Ecto neural progenitor cell (in vitro differentiated cells): ENCODE data around the gene CELF1.
"Not testable (repeated sequence)": the region's sequence is repeated elsewhere in the genome, so short reads cannot be mapped to it uniquely, and the experiment has no call there.

ENCODE experiments used
- DNase-seq: peaks from one replicate; pipeline ENCODE4 v3.0.0-alpha.2; 2018; ENCODE audit warnings: low spot score

The CELF1 gene

GRCh38 chr11:47538741-47539565, 14.0 kb downstream of the CELF1 start:
- DNase-seq: no peak

DNA sequence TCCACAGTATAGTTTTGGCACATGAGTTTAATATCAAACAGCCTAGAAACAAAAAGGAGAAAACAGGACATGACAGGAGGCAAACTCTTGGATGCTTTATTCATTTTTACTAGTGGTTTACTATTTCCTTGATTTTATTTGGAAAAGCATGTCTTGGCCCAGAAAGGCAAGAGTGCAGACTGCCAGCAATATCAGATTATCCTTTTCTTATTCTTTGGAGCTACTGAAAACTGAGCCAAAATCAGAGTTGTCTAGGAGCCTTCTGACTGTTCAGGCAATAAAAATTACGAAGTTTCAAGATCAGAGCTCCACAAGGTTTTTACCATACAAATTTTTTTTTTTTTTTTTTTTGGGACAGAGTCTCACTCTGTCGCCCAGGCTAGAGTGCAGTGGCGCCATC, 16.0 kb downstream of the CELF1 start:
- no peak for DNase-seq

- DNase-seq: no peak
Measured at GRCh38 chr11:47534704-47535251, 18.2 kb downstream of the CELF1 start.

- no peak for DNase-seq
Measured at GRCh38 chr11:47533690-47534151, 19.2 kb downstream of the CELF1 start.

DNA sequence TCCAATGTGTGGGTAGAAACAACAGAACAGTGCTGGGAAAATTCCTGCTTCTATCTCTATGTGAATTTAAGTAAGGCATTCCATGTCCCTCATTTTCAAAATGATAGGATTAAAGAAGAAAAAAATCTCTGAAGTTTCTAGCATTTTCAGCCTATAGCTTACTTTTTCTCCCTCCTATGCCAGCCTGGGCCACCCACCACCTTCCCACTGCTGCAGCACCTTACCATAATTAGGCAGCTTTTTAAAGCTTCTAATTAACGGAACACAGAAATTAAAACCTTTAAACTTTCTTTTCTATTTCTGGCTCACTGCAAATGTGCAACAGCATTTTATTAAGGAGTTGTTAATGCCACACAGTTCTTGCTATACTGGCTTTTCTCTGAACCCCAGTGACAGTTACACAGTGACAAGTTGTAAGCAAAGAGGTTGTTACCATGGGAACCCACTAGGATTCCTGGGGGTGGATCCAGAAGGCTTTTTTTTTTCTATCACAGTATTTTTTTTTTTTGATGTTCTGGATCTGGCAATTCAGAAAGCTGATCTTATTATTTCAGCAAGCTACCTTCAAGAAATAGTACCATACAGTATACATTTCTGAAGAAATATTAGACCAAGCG, 20.2 kb downstream of the CELF1 start:
- DNase-seq: no peak

DNA sequence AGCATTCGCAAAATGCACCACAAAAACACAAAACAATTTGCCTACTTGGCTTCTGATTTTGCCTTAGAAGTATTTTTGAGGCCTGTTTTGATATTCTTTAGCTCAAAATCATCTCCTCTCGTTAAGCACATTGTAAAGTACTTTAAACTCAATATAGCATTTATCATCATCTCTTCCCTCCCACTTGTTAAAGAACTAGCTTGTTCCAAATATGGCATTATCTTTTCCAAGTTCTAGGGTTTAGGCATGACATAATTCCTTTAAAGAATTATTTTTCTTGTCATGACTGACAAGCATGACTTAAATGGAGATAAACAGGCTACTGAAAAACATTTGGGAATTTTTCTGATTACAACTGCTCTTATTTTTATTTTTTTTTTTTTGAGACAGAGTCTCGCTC, 21.3 kb downstream of the CELF1 start:
- no peak for DNase-seq

DNA sequence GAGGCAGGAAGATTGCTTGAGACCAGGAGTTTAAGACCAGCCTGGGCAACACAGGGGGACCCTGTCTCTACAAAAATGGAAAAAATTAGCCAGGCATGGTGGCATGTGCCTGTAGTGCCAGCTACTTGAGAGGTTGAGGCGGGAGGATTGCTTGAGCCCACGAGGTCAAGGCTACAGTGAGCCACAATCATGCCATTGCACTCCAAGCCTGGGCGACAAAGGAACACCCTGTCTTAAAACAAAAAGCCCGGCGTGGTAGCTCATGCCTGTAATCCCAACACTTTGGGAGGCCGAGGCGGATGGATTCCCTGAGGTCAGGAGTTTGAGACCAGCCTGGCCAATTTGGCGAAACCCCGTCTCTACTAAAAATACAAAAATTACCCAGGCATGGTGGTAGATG, 22.2 kb downstream of the CELF1 start:
- DNase-seq: not testable (repeated sequence)

DNA sequence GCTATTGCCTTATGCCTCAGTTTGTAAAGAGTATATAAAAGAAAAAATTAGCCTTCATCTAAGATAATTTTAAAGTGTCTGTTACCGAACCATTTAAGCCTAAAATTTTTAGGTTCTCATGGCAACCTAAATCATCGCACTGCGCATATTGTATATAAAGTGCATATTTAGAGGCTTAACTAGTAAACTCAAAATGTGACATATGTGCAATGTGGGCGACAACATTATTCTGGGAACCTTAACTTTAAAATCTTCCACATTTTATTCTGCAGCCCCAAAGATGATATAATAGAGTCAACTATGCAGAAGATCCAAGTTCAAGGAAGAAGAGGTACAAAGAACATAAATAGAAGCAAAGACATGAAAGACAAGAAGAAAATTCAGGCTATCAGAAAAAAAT, 23.0 kb downstream of the CELF1 start:
- DNase-seq: no peak

DNA sequence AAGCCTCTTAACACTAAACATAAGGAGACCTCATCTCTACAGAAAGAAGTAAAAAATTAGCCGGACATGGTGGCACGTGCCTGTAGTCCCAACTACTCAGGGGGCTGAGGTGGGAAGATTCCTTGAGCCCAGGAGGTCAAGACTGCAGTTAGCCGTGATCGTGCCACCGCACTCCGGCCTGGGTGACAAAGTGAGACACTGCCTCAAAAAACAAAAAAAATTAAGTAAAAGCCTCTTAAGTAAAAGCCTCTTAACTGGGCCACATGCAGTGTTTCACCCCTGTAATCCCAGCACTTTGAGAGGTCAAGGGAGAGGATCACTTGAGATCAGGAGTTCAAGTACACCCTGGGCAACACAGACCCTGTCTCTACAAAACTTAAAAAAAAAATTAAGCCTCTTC, 25.7 kb downstream of the CELF1 start:
- no peak for DNase-seq

DNA sequence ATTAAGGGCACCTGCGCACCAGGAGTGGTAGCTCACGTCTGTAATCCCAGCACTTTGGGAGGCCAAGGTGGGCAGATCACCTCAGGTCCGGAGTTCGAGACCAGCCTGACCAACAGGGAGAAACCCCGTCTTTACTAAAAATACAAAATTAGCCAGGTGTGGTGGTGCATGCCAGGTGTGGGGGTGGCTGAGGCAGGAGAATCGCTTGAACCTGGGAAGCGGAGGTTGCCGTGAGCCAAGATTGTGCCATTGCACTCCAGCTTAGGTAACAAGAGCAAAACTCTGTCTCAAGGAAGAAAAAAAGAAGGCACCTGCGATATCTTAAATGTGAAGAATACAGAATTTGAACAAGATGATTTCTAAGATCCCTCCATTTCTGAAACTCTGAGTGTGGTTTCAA, 26.9 kb downstream of the CELF1 start:
- DNase-seq: not testable (repeated sequence)

- DNase-seq: peak; percentile 49
Measured at GRCh38 chr11:47524291-47524874, 28.5 kb downstream of the CELF1 start.

DNA sequence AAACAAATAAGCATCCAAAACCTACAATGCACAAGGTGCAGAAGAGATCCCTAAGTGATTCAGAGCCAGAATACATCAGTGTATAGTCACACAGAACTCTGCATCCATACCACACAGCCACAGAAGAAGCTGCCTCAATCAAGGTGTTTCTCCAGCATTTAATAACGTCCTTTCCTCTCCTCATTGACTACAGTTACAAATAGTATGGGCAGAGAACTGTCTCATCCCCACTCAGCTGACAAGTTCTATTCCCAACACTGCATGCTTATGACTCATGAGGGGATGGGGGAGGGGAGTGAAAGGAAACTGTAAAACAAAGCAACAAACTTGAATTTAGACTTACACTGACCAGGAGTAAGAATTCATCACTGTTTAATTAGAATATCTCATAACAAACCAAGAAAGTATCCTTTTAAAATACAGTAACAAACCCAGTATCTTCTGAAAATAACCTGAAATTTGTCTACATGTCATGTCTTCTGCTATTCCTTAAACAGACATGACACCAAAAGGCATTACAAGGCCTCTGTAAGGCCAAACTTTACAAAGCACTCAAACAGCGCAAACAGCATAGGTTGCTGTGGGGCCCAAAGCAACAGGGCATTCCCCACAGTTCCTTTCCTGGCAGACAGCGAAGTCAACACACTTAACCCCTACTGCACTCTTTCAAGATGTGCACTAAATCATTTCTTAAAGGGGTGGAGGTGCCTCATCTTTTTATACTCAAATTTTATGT, 29.3 kb downstream of the CELF1 start:
- no peak for DNase-seq

DNA sequence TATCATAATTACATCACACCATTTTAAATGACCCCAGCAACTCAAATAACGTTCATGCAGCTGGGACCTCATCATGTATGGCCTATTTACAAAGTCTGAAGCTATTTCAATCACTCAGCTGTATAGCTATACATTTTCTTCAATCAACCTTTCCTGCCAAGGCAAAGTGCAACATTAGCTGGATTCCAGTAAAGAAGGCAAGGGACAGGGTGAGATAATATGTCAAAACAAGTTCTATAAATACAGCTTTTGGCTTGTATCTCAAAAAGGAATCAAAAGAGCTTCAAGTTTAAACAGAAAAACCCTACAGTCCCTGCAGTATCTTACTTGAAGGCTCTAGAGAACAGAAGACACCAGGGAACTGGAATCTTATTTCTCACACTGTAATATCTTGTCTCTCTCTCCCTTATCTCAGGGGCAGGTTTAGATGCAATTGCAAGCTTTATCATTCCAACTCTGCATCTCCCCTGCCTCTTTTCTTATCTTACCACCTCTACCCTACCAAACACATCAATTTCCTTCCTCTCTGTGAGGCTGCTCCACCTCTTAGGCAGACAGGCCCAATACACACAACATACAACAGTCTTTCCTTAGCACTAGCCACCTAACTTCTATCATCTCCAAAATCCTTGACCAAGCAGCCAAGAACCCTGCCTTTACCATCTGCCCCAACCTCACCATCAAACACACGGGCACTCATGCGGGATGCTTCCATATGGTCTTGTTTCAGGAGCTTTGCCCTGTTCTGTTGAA, 34.5 kb downstream of the CELF1 start:
- no peak for DNase-seq

- DNase-seq: no peak
Measured at GRCh38 chr11:47516984-47517853, 35.7 kb downstream of the CELF1 start.

DNA sequence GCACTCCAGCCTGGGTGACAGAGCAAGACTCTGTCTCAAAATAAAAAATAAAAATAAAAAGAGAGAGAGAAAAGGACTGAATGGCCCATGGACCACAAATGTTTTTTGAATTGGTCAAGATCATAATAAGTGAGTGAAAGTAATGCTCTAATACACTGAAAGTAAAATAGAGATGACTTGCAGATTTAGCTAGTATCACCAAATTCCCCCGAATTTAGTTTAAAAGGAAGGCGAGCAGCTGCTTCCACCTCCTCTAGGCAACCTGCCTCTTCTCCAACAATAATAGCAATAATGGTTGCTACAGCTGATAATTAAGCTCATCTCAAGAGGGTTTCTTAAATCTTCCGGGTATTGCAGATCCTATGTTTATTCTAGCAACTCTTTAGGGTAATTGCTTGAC, 36.8 kb downstream of the CELF1 start:
- DNase-seq: no peak

GRCh38 chr11:47514825-47515647, 37.9 kb downstream of the CELF1 start:
- no peak for DNase-seq

- no peak for DNase-seq
Measured at GRCh38 chr11:47512701-47513100, 40.2 kb downstream of the CELF1 start.

- DNase-seq: no peak
Measured at GRCh38 chr11:47511917-47512316, 41.0 kb downstream of the CELF1 start.

GRCh38 chr11:47510209-47510608, 42.7 kb downstream of the CELF1 start:
- no peak for DNase-seq
